ENCODE data around the gene STOX2. TPM values are rescaled to one million over a fixed set of nuclear protein-coding genes. Genes with fewer than 3 reads are reported as not detected.
A peak's percentile ranks its signal among the peaks of the same experiment; 100 is the strongest.

Gene STOX2
- total RNA-seq, 2 experiments from 2014 or later: not detected

GRCh38 chr4:183905593-183906488 is 734 bp downstream of the STOX2 start:
- Mint-ChIP-seq H3K27me3 (ENCODE audit: low read depth) (peaks cover 75% of the 10 kb centered on the region), H3K27ac (no peak overlapping the region), H3K4me1 (ENCODE audit: low read depth) (no peaks in the 10 kb centered on the region), H3K36me3 (ENCODE audit: low read depth) (no peaks in the 10 kb centered on the region), H3K9me3 (ENCODE audit: insufficient read depth) (no peaks in the 10 kb centered on the region), H3K4me3 (peak overlapping the region; percentile 20)
- POLR2A ChIA-PET: no interaction called here
- CTCF ChIA-PET: no interaction called here
- peak; percentile 47 for ATAC-seq
- no peak for DNase-seq

GRCh38 chr4:183906489-183906738 is 1.3 kb downstream of the STOX2 start:
- POLR2A ChIA-PET: no interaction called here
- Mint-ChIP-seq H3K36me3 (ENCODE audit: low read depth) (no peaks in the 10 kb centered on the region), H3K27ac (no peak overlapping the region), H3K4me3 (no peak overlapping the region), H3K27me3 (ENCODE audit: low read depth) (peaks cover 73% of the 10 kb centered on the region), H3K4me1 (ENCODE audit: low read depth) (no peaks in the 10 kb centered on the region), H3K9me3 (ENCODE audit: insufficient read depth) (no peaks in the 10 kb centered on the region)
- DNase-seq: no peak
- ATAC-seq: no peak
- CTCF ChIA-PET: no interaction called here

GRCh38 chr4:183906739-183907651 is 1.9 kb downstream of the STOX2 start:
- Mint-ChIP-seq H3K27me3 (ENCODE audit: low read depth) (peaks cover 67% of the 10 kb centered on the region), H3K4me3 (no peak overlapping the region), H3K4me1 (ENCODE audit: low read depth) (no peaks in the 10 kb centered on the region), H3K9me3 (ENCODE audit: insufficient read depth) (no peaks in the 10 kb centered on the region), H3K36me3 (ENCODE audit: low read depth) (no peaks in the 10 kb centered on the region), H3K27ac (no peak overlapping the region)
- ChIA-PET CTCF (interaction anchor here (0.5 kb wide), 1 partner anchor 838 kb away, joined by 3 read pairs; no protein-coding TSS in a partner anchor), POLR2A (no interaction called here)
- DNase-seq (no peak), ATAC-seq (no peak)

GRCh38 chr4:183907871-183908683 is 3.0 kb downstream of the STOX2 start:
- no peaks in the 10 kb centered on the region for H3K9me3 Mint-ChIP-seq (ENCODE audit: insufficient read depth)
- POLR2A ChIA-PET: no interaction called here
- CTCF ChIA-PET: no interaction called here
- H3K4me3 Mint-ChIP-seq: no peak overlapping the region
- H3K27ac Mint-ChIP-seq: no peak overlapping the region
- H3K27me3 Mint-ChIP-seq (ENCODE audit: low read depth): peaks cover 58% of the 10 kb centered on the region
- no peaks in the 10 kb centered on the region for H3K4me1 Mint-ChIP-seq (ENCODE audit: low read depth)
- DNase-seq (no peak), ATAC-seq (no peak)
- no peaks in the 10 kb centered on the region for H3K36me3 Mint-ChIP-seq (ENCODE audit: low read depth)

- Mint-ChIP-seq H3K4me3 (no peak overlapping the region), H3K4me1 (ENCODE audit: low read depth) (no peaks in the 10 kb centered on the region), H3K9me3 (ENCODE audit: insufficient read depth) (no peaks in the 10 kb centered on the region), H3K27me3 (ENCODE audit: low read depth) (peaks cover 49% of the 10 kb centered on the region), H3K36me3 (ENCODE audit: low read depth) (no peaks in the 10 kb centered on the region), H3K27ac (no peak overlapping the region)
- ATAC-seq (no peak), DNase-seq (no peak)
- ChIA-PET CTCF (no interaction called here), POLR2A (no interaction called here)
These were observed 4.1 kb downstream of the STOX2 start for GRCh38 chr4:183909187-183909586.

- no peaks in the 10 kb centered on the region for H3K9me3 Mint-ChIP-seq (ENCODE audit: insufficient read depth)
- H3K4me1 Mint-ChIP-seq (ENCODE audit: low read depth): no peaks in the 10 kb centered on the region
- H3K27ac Mint-ChIP-seq: no peak overlapping the region
- POLR2A ChIA-PET: no interaction called here
- H3K36me3 Mint-ChIP-seq (ENCODE audit: low read depth): no peaks in the 10 kb centered on the region
- CTCF ChIA-PET: no interaction called here
- no peak overlapping the region for H3K4me3 Mint-ChIP-seq
- DNase-seq (no peak), ATAC-seq (no peak)
- H3K27me3 Mint-ChIP-seq (ENCODE audit: low read depth): peaks cover 45% of the 10 kb centered on the region
These were observed 4.7 kb downstream of the STOX2 start for GRCh38 chr4:183909801-183910200.

GRCh38 chr4:183912585-183912984 is 7.5 kb downstream of the STOX2 start:
- Mint-ChIP-seq H3K36me3 (ENCODE audit: low read depth) (no peaks in the 10 kb centered on the region), H3K4me3 (no peak overlapping the region), H3K9me3 (ENCODE audit: insufficient read depth) (no peaks in the 10 kb centered on the region), H3K27ac (no peak overlapping the region), H3K4me1 (ENCODE audit: low read depth) (no peaks in the 10 kb centered on the region), H3K27me3 (ENCODE audit: low read depth) (peaks cover 24% of the 10 kb centered on the region)
- ATAC-seq (no peak), DNase-seq (no peak)
- POLR2A ChIA-PET: no interaction called here
- CTCF ChIA-PET: no interaction called here

- H3K27ac Mint-ChIP-seq: no peak overlapping the region
- DNase-seq (no peak), ATAC-seq (no peak)
- peaks cover 3% of the 10 kb centered on the region for H3K27me3 Mint-ChIP-seq (ENCODE audit: low read depth)
- H3K36me3 Mint-ChIP-seq (ENCODE audit: low read depth): no peaks in the 10 kb centered on the region
- no peaks in the 10 kb centered on the region for H3K4me1 Mint-ChIP-seq (ENCODE audit: low read depth)
- ChIA-PET CTCF (no interaction called here), POLR2A (no interaction called here)
- H3K4me3 Mint-ChIP-seq: no peak overlapping the region
- H3K9me3 Mint-ChIP-seq (ENCODE audit: insufficient read depth): no peaks in the 10 kb centered on the region
These were observed 10.9 kb downstream of the STOX2 start for GRCh38 chr4:183915976-183916375.

GRCh38 chr4:183918696-183919095 is 13.6 kb downstream of the STOX2 start:
- Mint-ChIP-seq H3K9me3 (ENCODE audit: insufficient read depth) (no peaks in the 10 kb centered on the region), H3K4me1 (ENCODE audit: low read depth) (no peaks in the 10 kb centered on the region), H3K27me3 (ENCODE audit: low read depth) (peaks cover 12% of the 10 kb centered on the region), H3K4me3 (no peak overlapping the region), H3K27ac (no peak overlapping the region), H3K36me3 (ENCODE audit: low read depth) (no peaks in the 10 kb centered on the region)
- DNase-seq (no peak), ATAC-seq (no peak)
- ChIA-PET CTCF (no interaction called here), POLR2A (no interaction called here)

GRCh38 chr4:183919141-183919540 is 14.0 kb downstream of the STOX2 start:
- ATAC-seq (no peak), DNase-seq (no peak)
- ChIA-PET CTCF (no interaction called here), POLR2A (no interaction called here)
- no peaks in the 10 kb centered on the region for H3K4me1 Mint-ChIP-seq (ENCODE audit: low read depth)
- H3K4me3 Mint-ChIP-seq: no peak overlapping the region
- no peak overlapping the region for H3K27ac Mint-ChIP-seq
- H3K36me3 Mint-ChIP-seq (ENCODE audit: low read depth): no peaks in the 10 kb centered on the region
- peaks cover 12% of the 10 kb centered on the region for H3K27me3 Mint-ChIP-seq (ENCODE audit: low read depth)
- H3K9me3 Mint-ChIP-seq (ENCODE audit: insufficient read depth): no peaks in the 10 kb centered on the region

- ChIA-PET POLR2A (no interaction called here), CTCF (no interaction called here)
- Mint-ChIP-seq H3K4me1 (ENCODE audit: low read depth) (no peaks in the 10 kb centered on the region), H3K27me3 (ENCODE audit: low read depth) (peaks cover 12% of the 10 kb centered on the region), H3K9me3 (ENCODE audit: insufficient read depth) (no peaks in the 10 kb centered on the region), H3K36me3 (ENCODE audit: low read depth) (no peaks in the 10 kb centered on the region), H3K27ac (no peak overlapping the region), H3K4me3 (no peak overlapping the region)
- ATAC-seq: no peak
- DNase-seq: no peak
These were observed 15.4 kb downstream of the STOX2 start for GRCh38 chr4:183920512-183920911.

- no peak for ATAC-seq
- H3K4me3 Mint-ChIP-seq: no peak overlapping the region
- peaks cover 12% of the 10 kb centered on the region for H3K27me3 Mint-ChIP-seq (ENCODE audit: low read depth)
- no peaks in the 10 kb centered on the region for H3K4me1 Mint-ChIP-seq (ENCODE audit: low read depth)
- no peak overlapping the region for H3K27ac Mint-ChIP-seq
- H3K36me3 Mint-ChIP-seq (ENCODE audit: low read depth): no peaks in the 10 kb centered on the region
- ChIA-PET CTCF (no interaction called here), POLR2A (no interaction called here)
- DNase-seq: no peak
- no peaks in the 10 kb centered on the region for H3K9me3 Mint-ChIP-seq (ENCODE audit: insufficient read depth)
These were observed 16.2 kb downstream of the STOX2 start for GRCh38 chr4:183921335-183921734.
